IPS DF 6.9 (cell line): Measurements from ENCODE around the gene CFTR.

Experiments
- DNase-seq: peaks from one replicate; pipeline ENCODE4 v3.0.0-alpha.2; 2013; ENCODE audit warnings: low read depth, low spot score
- H3K27ac ChIP-seq: one replicate; pipeline ENCODE4 v1.5.1; 2013; ENCODE audit warnings: low read length, control low read depth
- H3K27me3 ChIP-seq: 2 replicates; pipeline ENCODE4 v1.6.1; 2013; ENCODE audit warnings: mild to moderate bottlenecking, low read length; ENCODE audit not compliant: control insufficient read depth, insufficient read depth
- H3K36me3 ChIP-seq: 2 replicates; pipeline ENCODE4 v1.6.1; 2013; ENCODE audit warnings: low read length; ENCODE audit not compliant: control insufficient read depth, insufficient read depth
- H3K4me1 ChIP-seq: 2 replicates; pipeline ENCODE4 v1.6.1; 2013; ENCODE audit warnings: low read length; ENCODE audit not compliant: control insufficient read depth, insufficient read depth
- H3K4me3 ChIP-seq: 2 replicates; pipeline ENCODE4 v1.5.1; 2013; ENCODE audit warnings: mild to moderate bottlenecking, low read length
- H3K9me3 ChIP-seq: 2 replicates; pipeline ENCODE4 v1.6.1; 2013; ENCODE audit warnings: low read length, inconsistent platforms; ENCODE audit not compliant: control insufficient read depth, insufficient read depth
- WGBS: extraction: QIAGEN DNeasy Blood & Tissue Kit; methylation state at CpG from one replicate; pipeline ENCODE4 v1.1.7; 2013; ENCODE audit warnings: mixed read lengths, missing lambda C conversion rate; ENCODE audit not compliant: insufficient read length, insufficient coverage; 5-methylcytosine and 5-hydroxymethylcytosine counted together

CFTR gene

DNA sequence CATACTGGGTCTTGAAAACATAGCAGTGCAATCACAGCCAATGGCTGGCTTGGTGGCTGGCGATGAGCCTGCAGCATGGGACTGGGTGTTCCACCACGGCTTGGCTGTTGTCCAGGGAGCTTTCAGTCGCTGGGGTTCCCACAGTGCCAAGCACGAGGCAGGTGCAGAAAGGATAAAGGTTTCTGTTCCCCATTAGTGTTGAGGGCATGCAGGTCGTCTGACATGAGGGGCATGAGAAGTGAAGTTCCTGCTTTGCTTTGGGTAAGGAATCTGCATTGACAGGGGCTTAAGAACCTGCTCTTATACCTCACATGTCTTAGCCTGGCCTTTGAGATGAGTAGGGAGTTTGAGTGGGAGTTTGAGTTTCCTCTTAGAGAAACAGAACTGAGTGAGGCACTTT lies 9.0 kb upstream of the CFTR start:
- H3K27ac ChIP-seq: no peak overlapping the region
- H3K27me3 ChIP-seq: no peaks in the 10 kb centered on the region
- no peak for DNase-seq
- no CpG with 5 or more reads among the region's 5 CpGs for WGBS
- H3K4me3 ChIP-seq: no peak overlapping the region
- no peaks in the 10 kb centered on the region for H3K9me3 ChIP-seq
- H3K4me1 ChIP-seq: no peaks in the 10 kb centered on the region
- H3K36me3 ChIP-seq: no peaks in the 10 kb centered on the region

GRCh38 chr7:117472335-117472734 lies 7.5 kb upstream of the CFTR start:
- DNase-seq: no peak
- Histone ChIP-seq H3K4me1 (no peaks in the 10 kb centered on the region), H3K27ac (no peak overlapping the region), H3K27me3 (no peaks in the 10 kb centered on the region), H3K9me3 (no peaks in the 10 kb centered on the region), H3K36me3 (no peaks in the 10 kb centered on the region), H3K4me3 (no peak overlapping the region)

GRCh38 chr7:117476557-117477215 lies 3.1 kb upstream of the CFTR start:
- no CpG with 5 or more reads among the region's 4 CpGs for WGBS
- Histone ChIP-seq H3K9me3 (no peaks in the 10 kb centered on the region), H3K4me3 (no peak overlapping the region)

GRCh38 chr7:117478836-117479224 lies 995 bp upstream of the CFTR start:
- Histone ChIP-seq H3K4me3 (peak overlapping the region; percentile 54; the same call in 1 of the 2 replicates), H3K36me3 (no peaks in the 10 kb centered on the region), H3K27ac (no peak overlapping the region), H3K4me1 (no peaks in the 10 kb centered on the region), H3K27me3 (peaks cover 1% of the 10 kb centered on the region; the same call in 1 of the 2 replicates), H3K9me3 (no peaks in the 10 kb centered on the region)
- no CpG with 5 or more reads among the region's 11 CpGs for WGBS
- no peak for DNase-seq

More at GRCh38 chr7:117476557-117477215, 3.1 kb upstream of the CFTR start:
- Histone ChIP-seq H3K36me3 (no peaks in the 10 kb centered on the region), H3K4me1 (no peaks in the 10 kb centered on the region), H3K27ac (no peak overlapping the region), H3K27me3 (peaks cover 1% of the 10 kb centered on the region; the same call in 1 of the 2 replicates)
- no peak for DNase-seq

- H3K4me3 ChIP-seq: peak overlapping the region; percentile 54; the same call in 1 of the 2 replicates
- H3K9me3 ChIP-seq: no peaks in the 10 kb centered on the region
- no peaks in the 10 kb centered on the region for H3K4me1 ChIP-seq
- DNase-seq: no peak
- no peaks in the 10 kb centered on the region for H3K36me3 ChIP-seq
- peaks cover 1% of the 10 kb centered on the region; the same call in 1 of the 2 replicates for H3K27me3 ChIP-seq
- no peak overlapping the region for H3K27ac ChIP-seq
- 100% methylated on average over 1 of the region's 11 CpGs for WGBS
Measured at GRCh38 chr7:117480055-117480362, 184 bp downstream of the CFTR start.

- Histone ChIP-seq H3K36me3 (no peaks in the 10 kb centered on the region), H3K27me3 (peaks cover 1% of the 10 kb centered on the region; the same call in 1 of the 2 replicates), H3K27ac (no peak overlapping the region), H3K4me1 (no peaks in the 10 kb centered on the region), H3K9me3 (no peaks in the 10 kb centered on the region), H3K4me3 (no peak overlapping the region)
- no peak for DNase-seq
- no CpG with 5 or more reads among the region's 2 CpGs for WGBS
Measured at GRCh38 chr7:117480978-117481377, 1.2 kb downstream of the CFTR start.

DNA sequence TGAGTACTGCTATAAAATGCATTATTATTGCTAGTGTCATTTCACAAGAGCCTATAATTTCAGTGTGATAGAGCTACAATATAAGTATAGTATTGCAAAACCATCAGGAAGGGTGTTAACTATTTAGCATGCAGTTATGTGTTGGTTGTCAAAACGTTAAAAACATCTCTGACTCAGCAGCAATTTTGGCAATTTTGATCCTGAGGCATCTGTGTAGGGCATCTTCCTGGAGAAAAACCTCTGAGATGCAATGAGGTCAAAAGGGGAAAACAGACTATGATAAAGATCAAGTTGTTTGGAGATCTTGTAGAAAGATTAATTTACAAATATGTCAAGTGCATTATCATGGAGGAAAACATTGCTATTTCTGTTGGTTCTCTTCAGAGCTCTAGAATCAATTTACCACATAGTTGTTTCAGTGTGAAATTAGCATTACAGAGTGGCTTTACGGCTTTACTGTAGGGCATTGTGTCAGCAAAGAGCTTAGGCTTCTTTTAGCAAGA lies 5.3 kb downstream of the CFTR start:
- Histone ChIP-seq H3K27me3 (peaks cover 1% of the 10 kb centered on the region; the same call in 1 of the 2 replicates), H3K27ac (no peak overlapping the region), H3K9me3 (no peaks in the 10 kb centered on the region), H3K36me3 (no peaks in the 10 kb centered on the region), H3K4me3 (no peak overlapping the region), H3K4me1 (no peaks in the 10 kb centered on the region)
- no CpG with 5 or more reads among the region's 2 CpGs for WGBS
- DNase-seq: no peak

DNA sequence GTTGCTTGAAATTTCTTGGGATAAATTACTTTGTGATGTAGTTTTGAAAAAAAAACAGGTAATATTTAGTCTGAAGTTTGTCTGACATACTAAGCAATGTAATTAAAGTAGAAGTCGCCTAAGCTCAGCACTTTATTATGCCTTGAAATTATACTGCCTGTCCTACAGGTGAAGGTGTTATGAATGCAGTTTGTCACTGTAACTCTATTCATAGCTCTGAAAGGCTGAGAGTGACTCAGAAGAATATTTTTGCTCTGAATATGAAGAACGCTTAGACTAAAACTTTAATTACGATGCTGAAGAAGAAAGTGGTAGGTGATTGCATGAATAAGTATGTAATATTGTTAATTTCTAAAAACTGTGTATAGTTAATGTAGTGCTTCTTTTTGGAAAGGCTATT lies 9.2 kb downstream of the CFTR start:
- H3K36me3 ChIP-seq: no peaks in the 10 kb centered on the region
- H3K4me1 ChIP-seq: no peaks in the 10 kb centered on the region
- H3K9me3 ChIP-seq: no peaks in the 10 kb centered on the region
- WGBS: no CpG with 5 or more reads among the region's 3 CpGs
- no peak for DNase-seq
- H3K27ac ChIP-seq: no peak overlapping the region
- no peaks in the 10 kb centered on the region for H3K27me3 ChIP-seq
- no peak overlapping the region for H3K4me3 ChIP-seq

- H3K9me3 ChIP-seq: no peaks in the 10 kb centered on the region
- no peak for DNase-seq
- WGBS: no CpG with 5 or more reads among the region's 2 CpGs
- no peak overlapping the region for H3K27ac ChIP-seq
- H3K4me3 ChIP-seq: no peak overlapping the region
- H3K27me3 ChIP-seq: no peaks in the 10 kb centered on the region
- H3K36me3 ChIP-seq: no peaks in the 10 kb centered on the region
- no peaks in the 10 kb centered on the region for H3K4me1 ChIP-seq
Measured at GRCh38 chr7:117489430-117489829, 9.6 kb downstream of the CFTR start.

DNA sequence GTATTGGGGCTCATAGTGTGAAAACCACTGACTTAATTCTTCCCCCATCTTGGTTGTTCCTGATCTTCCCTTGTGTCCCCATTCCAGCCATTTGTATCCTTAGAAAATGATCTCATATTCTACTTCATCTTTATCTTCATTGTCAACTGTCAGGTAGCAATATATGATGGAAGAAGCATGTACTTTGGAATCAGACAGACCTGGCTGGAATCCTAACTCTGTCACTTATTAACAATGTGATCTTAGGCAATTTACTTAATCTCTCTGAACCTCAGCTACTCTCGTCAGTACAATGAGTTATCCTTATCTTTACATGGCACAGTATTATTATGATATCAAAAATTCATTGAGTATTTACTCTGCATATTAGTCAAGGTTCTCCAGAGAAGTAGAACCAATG lies 10.1 kb downstream of the CFTR start:
- no peak overlapping the region for H3K4me3 ChIP-seq
- H3K27me3 ChIP-seq: no peaks in the 10 kb centered on the region
- H3K36me3 ChIP-seq: no peaks in the 10 kb centered on the region
- WGBS: no CpG with 5 or more reads among the region's 1 CpG
- H3K9me3 ChIP-seq: no peaks in the 10 kb centered on the region
- H3K4me1 ChIP-seq: no peaks in the 10 kb centered on the region
- H3K27ac ChIP-seq: no peak overlapping the region
- no peak for DNase-seq

DNA sequence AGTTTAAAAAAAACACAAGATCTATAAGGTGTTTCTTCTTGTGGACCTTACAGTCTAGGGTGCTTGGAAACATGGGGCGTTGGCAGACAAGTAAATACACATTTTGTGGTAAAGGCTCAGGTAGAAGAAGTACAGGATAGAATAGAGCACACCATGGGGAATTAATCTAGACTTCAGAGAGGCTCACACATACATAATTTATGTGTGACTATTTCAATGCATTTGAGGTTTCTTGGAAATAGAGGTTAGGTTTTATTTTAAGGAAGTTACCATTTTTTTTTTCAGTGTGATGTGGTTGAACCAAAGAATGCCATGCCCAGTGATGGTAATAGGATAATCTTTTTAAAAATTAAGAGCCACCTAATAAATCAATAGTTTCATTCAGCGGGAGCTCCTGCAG lies 12.8 kb downstream of the CFTR start:
- Histone ChIP-seq H3K4me1 (no peaks in the 10 kb centered on the region), H3K27ac (no peak overlapping the region), H3K9me3 (no peaks in the 10 kb centered on the region), H3K4me3 (no peak overlapping the region), H3K36me3 (no peaks in the 10 kb centered on the region), H3K27me3 (no peaks in the 10 kb centered on the region)
- DNase-seq: no peak
- no CpG with 5 or more reads among the region's 2 CpGs for whole genome bisulfite sequencing
